ENCODE measurements around the gene OLFML2A.

- no peak for TF ChIP-seq CTCF (IDR thresholded peaks at IDR 0.05)
- no peak for TF ChIP-seq EZH2 (IDR thresholded peaks at IDR 0.05; ENCODE audit: borderline replicate concordance, insufficient read depth, low read depth, low read length, poor library complexity, severe bottlenecking)
Observed at GRCh38 chr9:124749781-124750180, 27.2 kb upstream of the OLFML2A start.

Data from B cell (primary cell).